MM.1S (cell line): ENCODE data around the gene ELOB.

Experiments used
- CTCF ChIP-seq: fragments of 300-600 bp; sonication (generic); IDR thresholded peaks from 2 replicates; pipeline ENCODE4 v1.5.1; 2016; ENCODE audit warnings: antibody characterized with exemption, low read length, mixed read lengths
- EZH2 ChIP-seq: fragments of 300-600 bp; sonication (generic); optimal IDR thresholded peaks from 2 replicates; pipeline ENCODE3; 2017; ENCODE audit warnings: low read depth, mild to moderate bottlenecking, antibody characterized with exemption, low read length, mixed read lengths
- EZH2phosphoT487 ChIP-seq: fragments of 300-600 bp; sonication (generic); IDR thresholded peaks from 2 replicates; pipeline ENCODE4 v1.6.1; 2018; ENCODE audit warnings: antibody characterized with exemption, low read length

- TF ChIP-seq CTCF (no peak), EZH2phosphoT487 (no peak), EZH2 (no peak)
Measured at GRCh38 chr16:2743007-2743810, 33.9 kb downstream of the ELOB start.
